ENCODE results near the gene MFAP1. TPM values are rescaled to one million over a fixed set of nuclear protein-coding genes. Genes with fewer than 3 reads are reported as not detected.
A peak's percentile ranks its signal among the peaks of the same experiment; 100 is the strongest.
"Not testable (repeated sequence)": the region's sequence is repeated elsewhere in the genome, so short reads cannot be mapped to it uniquely, and the experiment has no call there.

Gene MFAP1
- total RNA-seq, 6 experiments from 2014 or later = 6.7 to 11.9 (median 8.1) TPM

DNA sequence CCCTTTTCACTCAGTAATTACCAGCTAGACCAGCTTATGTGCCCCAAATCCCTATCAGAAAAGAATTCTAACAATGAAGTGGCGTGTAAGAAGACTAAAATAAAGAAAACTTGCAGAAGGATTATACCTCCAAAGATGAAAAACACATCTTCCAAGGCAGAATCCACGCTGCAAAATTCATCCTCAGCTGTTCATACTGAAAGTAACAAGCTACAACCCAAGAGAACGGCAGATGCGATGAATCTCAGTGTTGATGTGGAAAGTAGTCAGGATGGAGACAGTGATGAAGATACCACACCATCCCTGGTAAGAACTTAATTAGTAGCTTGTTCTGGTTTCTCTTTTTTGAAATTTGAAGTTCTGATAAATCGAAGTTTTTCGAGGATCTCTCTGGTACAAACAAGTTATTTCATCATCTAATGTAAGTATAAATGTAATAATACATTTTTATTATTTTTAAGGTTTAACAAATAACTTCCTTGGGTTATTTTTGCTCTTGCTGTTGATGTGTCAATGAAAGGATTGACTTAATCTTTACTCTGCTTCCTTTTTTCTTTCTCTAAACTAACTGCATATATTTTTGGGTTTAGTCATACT lies 3.7 kb upstream of the MFAP1 start:
- ATAC-seq = no peak
- intact Hi-C loops (cut with DNase I) = no loop called here
- no peak overlapping the region for H3K4me3 ChIP-seq
- H3K4me1 ChIP-seq = peaks cover 0 to 17% (median 4%) of the 10 kb centered on the region in 4 donors
- no peaks in the 10 kb centered on the region for H3K36me3 ChIP-seq
- H3K27me3 ChIP-seq = no peaks in the 10 kb centered on the region
- no peak overlapping the region for H3K27ac ChIP-seq
- TF ChIP-seq, protein P1, sequence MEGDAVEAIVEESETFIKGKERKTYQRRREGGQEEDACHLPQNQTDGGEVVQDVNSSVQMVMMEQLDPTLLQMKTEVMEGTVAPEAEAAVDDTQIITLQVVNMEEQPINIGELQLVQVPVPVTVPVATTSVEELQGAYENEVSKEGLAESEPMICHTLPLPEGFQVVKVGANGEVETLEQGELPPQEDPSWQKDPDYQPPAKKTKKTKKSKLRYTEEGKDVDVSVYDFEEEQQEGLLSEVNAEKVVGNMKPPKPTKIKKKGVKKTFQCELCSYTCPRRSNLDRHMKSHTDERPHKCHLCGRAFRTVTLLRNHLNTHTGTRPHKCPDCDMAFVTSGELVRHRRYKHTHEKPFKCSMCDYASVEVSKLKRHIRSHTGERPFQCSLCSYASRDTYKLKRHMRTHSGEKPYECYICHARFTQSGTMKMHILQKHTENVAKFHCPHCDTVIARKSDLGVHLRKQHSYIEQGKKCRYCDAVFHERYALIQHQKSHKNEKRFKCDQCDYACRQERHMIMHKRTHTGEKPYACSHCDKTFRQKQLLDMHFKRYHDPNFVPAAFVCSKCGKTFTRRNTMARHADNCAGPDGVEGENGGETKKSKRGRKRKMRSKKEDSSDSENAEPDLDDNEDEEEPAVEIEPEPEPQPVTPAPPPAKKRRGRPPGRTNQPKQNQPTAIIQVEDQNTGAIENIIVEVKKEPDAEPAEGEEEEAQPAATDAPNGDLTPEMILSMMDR (IDR thresholded peaks at IDR 0.05) = no peak
- TF ChIP-seq POLR2A (IDR thresholded peaks at IDR 0.05) = no peak
- no peaks in the 10 kb centered on the region for H3K9me3 ChIP-seq
- 63% methylated on average over 6 of the region's 6 CpGs for WGBS (ENCODE audit: insufficient coverage, low coverage, low lambda C conversion rate, missing lambda C conversion rate)
- no peak for DNase-seq

- DNase-seq = peak; percentile 77 to 86 (median 83)
Observed at GRCh38 chr15:43826508-43827341, 2.2 kb upstream of the MFAP1 start, which contains the start of gene WDR76. WDR76 (plus strand) TSS chr15:43827002; CDS start chr15:43827033, 31 bp downstream.

DNA sequence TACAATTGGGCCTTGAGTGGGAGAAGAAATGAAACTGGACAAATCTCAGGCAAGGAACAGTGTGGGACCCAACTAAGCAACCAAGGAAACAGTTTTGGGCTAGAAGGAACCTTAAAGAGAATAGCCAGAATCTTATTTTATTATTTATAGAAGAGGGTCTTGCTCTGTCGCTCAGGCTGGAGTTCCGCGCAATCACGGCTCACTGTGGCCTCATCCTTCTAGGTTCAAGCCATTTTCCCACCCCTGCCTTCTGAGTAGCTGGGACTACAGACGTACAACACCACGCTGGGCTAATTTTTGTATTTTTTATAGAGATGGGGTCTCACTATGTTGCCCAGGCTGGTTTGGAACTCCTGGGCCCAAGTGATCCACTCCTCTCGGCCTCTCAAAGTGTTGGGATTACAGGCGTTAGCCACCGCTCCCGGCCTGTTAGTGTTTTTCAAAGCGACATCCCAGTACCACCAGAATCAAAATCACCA lies 1.6 kb upstream of the MFAP1 start:
- TF ChIP-seq, protein P1 (IDR thresholded peaks at IDR 0.05) = no peak
- no peak for TF ChIP-seq POLR2A (IDR thresholded peaks at IDR 0.05)
- Histone ChIP-seq H3K9me3 (no peaks in the 10 kb centered on the region), H3K27me3 (no peaks in the 10 kb centered on the region), H3K4me1 (peaks cover 0 to 20% (median 5%) of the 10 kb centered on the region in 4 donors), H3K4me3 (peak overlapping the region in 2 of 3 donors; percentile 46 to 57), H3K27ac (no peak overlapping the region), H3K36me3 (no peaks in the 10 kb centered on the region)
- no peak for ATAC-seq
- intact Hi-C loops (cut with DNase I) = no loop called here
- no peak for DNase-seq
- WGBS (ENCODE audit: insufficient coverage, low coverage, low lambda C conversion rate, missing lambda C conversion rate) = 91% methylated on average over 11 of the region's 11 CpGs

More at GRCh38 chr15:43826508-43827341, 2.2 kb upstream of the MFAP1 start, which contains the start of gene WDR76:
- peak within 1 kb of the TSS; percentile 37 to 57 (median 46) for H3K4me3 ChIP-seq
- no peaks in the 10 kb centered on the region for H3K9me3 ChIP-seq
- H3K27ac ChIP-seq = no peak within 1 kb of the TSS
- TF ChIP-seq POLR2A (IDR thresholded peaks at IDR 0.05) = peak; percentile 12
- TF ChIP-seq, protein P1 (IDR thresholded peaks at IDR 0.05) = no peak
- no peaks in the 10 kb centered on the region for H3K36me3 ChIP-seq
- 15% methylated on average over 13 of the region's 48 CpGs for WGBS (ENCODE audit: insufficient coverage, low coverage, low lambda C conversion rate, missing lambda C conversion rate)
- ATAC-seq = peak; percentile 78 to 84 (median 84)
- no peaks in the 10 kb centered on the region for H3K27me3 ChIP-seq
- peaks cover 0 to 17% (median 5%) of the 10 kb centered on the region in 4 donors for H3K4me1 ChIP-seq
- intact Hi-C loops (cut with DNase I) = no loop called here

GRCh38 chr15:43825305-43825704 lies 815 bp upstream of the MFAP1 start:
- H3K36me3 ChIP-seq; H3K27ac ChIP-seq; DNase-seq; H3K27me3 ChIP-seq; intact Hi-C loops (cut with DNase I); ATAC-seq; H3K9me3 ChIP-seq; H3K4me3 ChIP-seq: not testable (repeated sequence)
- H3K4me1 ChIP-seq = peaks cover 0 to 20% (median 5%) of the 10 kb centered on the region in 4 donors
- WGBS (ENCODE audit: insufficient coverage, low coverage, low lambda C conversion rate, missing lambda C conversion rate) = 92% methylated on average over 10 of the region's 11 CpGs

GRCh38 chr15:43821505-43821904 lies 3.0 kb downstream of the MFAP1 start:
- Histone ChIP-seq H3K4me1 (peaks cover 0 to 16% (median 5%) of the 10 kb centered on the region in 4 donors), H3K36me3 (peaks cover 0 to 8% (median 2%) of the 10 kb centered on the region in 4 donors), H3K4me3 (no peak overlapping the region), H3K9me3 (no peaks in the 10 kb centered on the region), H3K27me3 (no peaks in the 10 kb centered on the region), H3K27ac (no peak overlapping the region)
- WGBS (ENCODE audit: insufficient coverage, low coverage, low lambda C conversion rate, missing lambda C conversion rate) = 56% methylated on average over 3 of the region's 3 CpGs
- ATAC-seq (no peak), DNase-seq (no peak)
- TF ChIP-seq, protein P1 (IDR thresholded peaks at IDR 0.05) = no peak
- TF ChIP-seq POLR2A (IDR thresholded peaks at IDR 0.05) = no peak
- intact Hi-C loops (cut with DNase I) = no loop called here

DNA sequence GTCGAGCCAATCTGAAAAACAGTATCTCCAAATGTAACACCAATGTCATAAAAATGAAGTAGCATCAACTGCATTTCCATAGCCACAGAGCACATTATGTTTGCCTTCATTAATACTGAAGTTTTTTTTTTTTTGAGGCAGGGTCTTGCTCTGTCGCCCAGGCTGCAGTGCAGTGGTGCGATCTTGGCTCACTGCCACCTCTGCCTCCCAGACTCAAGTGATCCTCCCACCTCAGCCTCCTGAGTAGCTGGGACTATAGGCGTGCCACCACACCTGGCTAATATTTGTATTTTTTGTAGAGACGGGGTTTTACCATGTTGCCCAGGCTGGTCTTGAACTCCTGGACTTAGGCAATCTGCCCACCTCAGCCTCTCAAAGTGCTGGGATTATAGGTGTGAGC lies 9.4 kb downstream of the MFAP1 start:
- intact Hi-C loops (cut with DNase I); H3K9me3 ChIP-seq; ATAC-seq; H3K4me3 ChIP-seq; DNase-seq; H3K27me3 ChIP-seq; H3K4me1 ChIP-seq; H3K27ac ChIP-seq: not testable (repeated sequence)
- WGBS (ENCODE audit: insufficient coverage, low coverage, low lambda C conversion rate, missing lambda C conversion rate) = 94% methylated on average over 1 of the region's 5 CpGs
- H3K36me3 ChIP-seq = peaks cover 0 to 59% (median 30%) of the 10 kb centered on the region in 4 donors

Data from right lobe of liver (tissue), 6 donors.